ENCODE data around the gene CCL14.

DNA sequence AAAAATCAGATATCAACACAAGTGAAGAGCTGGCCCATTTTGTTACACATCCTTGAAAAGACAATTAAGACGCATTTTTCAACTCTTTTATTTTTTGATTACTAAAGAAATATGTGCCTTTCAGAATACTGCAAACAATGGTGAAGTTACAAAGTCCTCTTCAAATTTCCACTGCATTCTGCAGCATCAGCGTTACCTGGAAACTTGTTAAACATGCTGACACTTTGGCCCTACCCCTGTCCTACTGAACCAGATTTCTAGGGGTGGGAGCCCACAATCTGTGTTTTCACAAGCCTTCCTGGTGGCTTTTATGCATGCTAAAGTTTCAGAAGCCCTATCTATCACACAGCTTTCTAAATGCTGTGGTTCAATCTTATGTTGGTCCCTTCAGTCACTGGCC, 4.5 kb upstream of the CCL14 start:
- TF ChIP-seq KAT7 (CRISPR knock-in tag; IDR thresholded peaks at IDR 0.05; ENCODE audit: borderline replicate concordance) (no peak), ZNF121 (CRISPR knock-in tag; IDR thresholded peaks at IDR 0.05) (no peak), ZNF232 (CRISPR knock-in tag; IDR thresholded peaks at IDR 0.05) (no peak), RORB (CRISPR knock-in tag; IDR thresholded peaks at IDR 0.05) (no peak), ESRRA (CRISPR knock-in tag; IDR thresholded peaks at IDR 0.05; ENCODE audit: borderline replicate concordance) (no peak), SMAD3 (CRISPR knock-in tag; IDR thresholded peaks at IDR 0.05; ENCODE audit: borderline replicate concordance) (no peak)
- TF ChIP-seq, protein P1, sequence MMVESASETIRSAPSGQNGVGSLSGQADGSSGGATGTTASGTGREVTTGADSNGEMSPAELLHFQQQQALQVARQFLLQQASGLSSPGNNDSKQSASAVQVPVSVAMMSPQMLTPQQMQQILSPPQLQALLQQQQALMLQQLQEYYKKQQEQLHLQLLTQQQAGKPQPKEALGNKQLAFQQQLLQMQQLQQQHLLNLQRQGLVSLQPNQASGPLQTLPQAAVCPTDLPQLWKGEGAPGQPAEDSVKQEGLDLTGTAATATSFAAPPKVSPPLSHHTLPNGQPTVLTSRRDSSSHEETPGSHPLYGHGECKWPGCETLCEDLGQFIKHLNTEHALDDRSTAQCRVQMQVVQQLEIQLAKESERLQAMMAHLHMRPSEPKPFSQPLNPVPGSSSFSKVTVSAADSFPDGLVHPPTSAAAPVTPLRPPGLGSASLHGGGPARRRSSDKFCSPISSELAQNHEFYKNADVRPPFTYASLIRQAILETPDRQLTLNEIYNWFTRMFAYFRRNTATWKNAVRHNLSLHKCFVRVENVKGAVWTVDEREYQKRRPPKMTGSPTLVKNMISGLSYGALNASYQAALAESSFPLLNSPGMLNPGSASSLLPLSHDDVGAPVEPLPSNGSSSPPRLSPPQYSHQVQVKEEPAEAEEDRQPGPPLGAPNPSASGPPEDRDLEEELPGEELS (CRISPR knock-in tag; IDR thresholded peaks at IDR 0.05) = no peak
- TF ChIP-seq, protein P2, sequence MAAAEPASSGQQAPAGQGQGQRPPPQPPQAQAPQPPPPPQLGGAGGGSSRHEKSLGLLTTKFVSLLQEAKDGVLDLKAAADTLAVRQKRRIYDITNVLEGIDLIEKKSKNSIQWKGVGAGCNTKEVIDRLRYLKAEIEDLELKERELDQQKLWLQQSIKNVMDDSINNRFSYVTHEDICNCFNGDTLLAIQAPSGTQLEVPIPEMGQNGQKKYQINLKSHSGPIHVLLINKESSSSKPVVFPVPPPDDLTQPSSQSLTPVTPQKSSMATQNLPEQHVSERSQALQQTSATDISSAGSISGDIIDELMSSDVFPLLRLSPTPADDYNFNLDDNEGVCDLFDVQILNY (CRISPR knock-in tag; IDR thresholded peaks at IDR 0.05) = no peak
- TF ChIP-seq, protein P3, sequence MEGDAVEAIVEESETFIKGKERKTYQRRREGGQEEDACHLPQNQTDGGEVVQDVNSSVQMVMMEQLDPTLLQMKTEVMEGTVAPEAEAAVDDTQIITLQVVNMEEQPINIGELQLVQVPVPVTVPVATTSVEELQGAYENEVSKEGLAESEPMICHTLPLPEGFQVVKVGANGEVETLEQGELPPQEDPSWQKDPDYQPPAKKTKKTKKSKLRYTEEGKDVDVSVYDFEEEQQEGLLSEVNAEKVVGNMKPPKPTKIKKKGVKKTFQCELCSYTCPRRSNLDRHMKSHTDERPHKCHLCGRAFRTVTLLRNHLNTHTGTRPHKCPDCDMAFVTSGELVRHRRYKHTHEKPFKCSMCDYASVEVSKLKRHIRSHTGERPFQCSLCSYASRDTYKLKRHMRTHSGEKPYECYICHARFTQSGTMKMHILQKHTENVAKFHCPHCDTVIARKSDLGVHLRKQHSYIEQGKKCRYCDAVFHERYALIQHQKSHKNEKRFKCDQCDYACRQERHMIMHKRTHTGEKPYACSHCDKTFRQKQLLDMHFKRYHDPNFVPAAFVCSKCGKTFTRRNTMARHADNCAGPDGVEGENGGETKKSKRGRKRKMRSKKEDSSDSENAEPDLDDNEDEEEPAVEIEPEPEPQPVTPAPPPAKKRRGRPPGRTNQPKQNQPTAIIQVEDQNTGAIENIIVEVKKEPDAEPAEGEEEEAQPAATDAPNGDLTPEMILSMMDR (IDR thresholded peaks at IDR 0.05) = no peak
- TF ChIP-seq, protein P4, sequence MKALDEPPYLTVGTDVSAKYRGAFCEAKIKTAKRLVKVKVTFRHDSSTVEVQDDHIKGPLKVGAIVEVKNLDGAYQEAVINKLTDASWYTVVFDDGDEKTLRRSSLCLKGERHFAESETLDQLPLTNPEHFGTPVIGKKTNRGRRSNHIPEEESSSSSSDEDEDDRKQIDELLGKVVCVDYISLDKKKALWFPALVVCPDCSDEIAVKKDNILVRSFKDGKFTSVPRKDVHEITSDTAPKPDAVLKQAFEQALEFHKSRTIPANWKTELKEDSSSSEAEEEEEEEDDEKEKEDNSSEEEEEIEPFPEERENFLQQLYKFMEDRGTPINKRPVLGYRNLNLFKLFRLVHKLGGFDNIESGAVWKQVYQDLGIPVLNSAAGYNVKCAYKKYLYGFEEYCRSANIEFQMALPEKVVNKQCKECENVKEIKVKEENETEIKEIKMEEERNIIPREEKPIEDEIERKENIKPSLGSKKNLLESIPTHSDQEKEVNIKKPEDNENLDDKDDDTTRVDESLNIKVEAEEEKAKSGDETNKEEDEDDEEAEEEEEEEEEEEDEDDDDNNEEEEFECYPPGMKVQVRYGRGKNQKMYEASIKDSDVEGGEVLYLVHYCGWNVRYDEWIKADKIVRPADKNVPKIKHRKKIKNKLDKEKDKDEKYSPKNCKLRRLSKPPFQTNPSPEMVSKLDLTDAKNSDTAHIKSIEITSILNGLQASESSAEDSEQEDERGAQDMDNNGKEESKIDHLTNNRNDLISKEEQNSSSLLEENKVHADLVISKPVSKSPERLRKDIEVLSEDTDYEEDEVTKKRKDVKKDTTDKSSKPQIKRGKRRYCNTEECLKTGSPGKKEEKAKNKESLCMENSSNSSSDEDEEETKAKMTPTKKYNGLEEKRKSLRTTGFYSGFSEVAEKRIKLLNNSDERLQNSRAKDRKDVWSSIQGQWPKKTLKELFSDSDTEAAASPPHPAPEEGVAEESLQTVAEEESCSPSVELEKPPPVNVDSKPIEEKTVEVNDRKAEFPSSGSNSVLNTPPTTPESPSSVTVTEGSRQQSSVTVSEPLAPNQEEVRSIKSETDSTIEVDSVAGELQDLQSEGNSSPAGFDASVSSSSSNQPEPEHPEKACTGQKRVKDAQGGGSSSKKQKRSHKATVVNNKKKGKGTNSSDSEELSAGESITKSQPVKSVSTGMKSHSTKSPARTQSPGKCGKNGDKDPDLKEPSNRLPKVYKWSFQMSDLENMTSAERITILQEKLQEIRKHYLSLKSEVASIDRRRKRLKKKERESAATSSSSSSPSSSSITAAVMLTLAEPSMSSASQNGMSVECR (CRISPR knock-in tag; IDR thresholded peaks at IDR 0.05; ENCODE audit: borderline replicate concordance) = no peak
- TF ChIP-seq, protein P5, sequence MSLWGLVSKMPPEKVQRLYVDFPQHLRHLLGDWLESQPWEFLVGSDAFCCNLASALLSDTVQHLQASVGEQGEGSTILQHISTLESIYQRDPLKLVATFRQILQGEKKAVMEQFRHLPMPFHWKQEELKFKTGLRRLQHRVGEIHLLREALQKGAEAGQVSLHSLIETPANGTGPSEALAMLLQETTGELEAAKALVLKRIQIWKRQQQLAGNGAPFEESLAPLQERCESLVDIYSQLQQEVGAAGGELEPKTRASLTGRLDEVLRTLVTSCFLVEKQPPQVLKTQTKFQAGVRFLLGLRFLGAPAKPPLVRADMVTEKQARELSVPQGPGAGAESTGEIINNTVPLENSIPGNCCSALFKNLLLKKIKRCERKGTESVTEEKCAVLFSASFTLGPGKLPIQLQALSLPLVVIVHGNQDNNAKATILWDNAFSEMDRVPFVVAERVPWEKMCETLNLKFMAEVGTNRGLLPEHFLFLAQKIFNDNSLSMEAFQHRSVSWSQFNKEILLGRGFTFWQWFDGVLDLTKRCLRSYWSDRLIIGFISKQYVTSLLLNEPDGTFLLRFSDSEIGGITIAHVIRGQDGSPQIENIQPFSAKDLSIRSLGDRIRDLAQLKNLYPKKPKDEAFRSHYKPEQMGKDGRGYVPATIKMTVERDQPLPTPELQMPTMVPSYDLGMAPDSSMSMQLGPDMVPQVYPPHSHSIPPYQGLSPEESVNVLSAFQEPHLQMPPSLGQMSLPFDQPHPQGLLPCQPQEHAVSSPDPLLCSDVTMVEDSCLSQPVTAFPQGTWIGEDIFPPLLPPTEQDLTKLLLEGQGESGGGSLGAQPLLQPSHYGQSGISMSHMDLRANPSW (CRISPR knock-in tag; conservative IDR thresholded peaks at IDR 0.05; ENCODE audit: low read depth) = no peak
- TF ChIP-seq, protein P6, sequence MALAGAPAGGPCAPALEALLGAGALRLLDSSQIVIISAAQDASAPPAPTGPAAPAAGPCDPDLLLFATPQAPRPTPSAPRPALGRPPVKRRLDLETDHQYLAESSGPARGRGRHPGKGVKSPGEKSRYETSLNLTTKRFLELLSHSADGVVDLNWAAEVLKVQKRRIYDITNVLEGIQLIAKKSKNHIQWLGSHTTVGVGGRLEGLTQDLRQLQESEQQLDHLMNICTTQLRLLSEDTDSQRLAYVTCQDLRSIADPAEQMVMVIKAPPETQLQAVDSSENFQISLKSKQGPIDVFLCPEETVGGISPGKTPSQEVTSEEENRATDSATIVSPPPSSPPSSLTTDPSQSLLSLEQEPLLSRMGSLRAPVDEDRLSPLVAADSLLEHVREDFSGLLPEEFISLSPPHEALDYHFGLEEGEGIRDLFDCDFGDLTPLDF (CRISPR knock-in tag; IDR thresholded peaks at IDR 0.05) = no peak
